AG09319 (cell line): ENCODE measurements around the gene ADAMTSL2.

ENCODE experiments used
- DNase-seq: peaks from one replicate; pipeline ENCODE4 v3.0.0-alpha.2; 2010; ENCODE audit warnings: low read depth; ENCODE audit errors: extremely low read depth
- TF ChIP-seq, protein P1 (sequence below): IDR thresholded peaks from 2 replicates; pipeline ENCODE4 v1.5.1; 2011; ENCODE audit warnings: low read depth, mild to moderate bottlenecking, inconsistent platforms, low read length, moderate library complexity

The ADAMTSL2 gene

GRCh38 chr9:133505901-133506652 is 28.4 kb upstream of the ADAMTSL2 start:
- TF ChIP-seq, protein P1, sequence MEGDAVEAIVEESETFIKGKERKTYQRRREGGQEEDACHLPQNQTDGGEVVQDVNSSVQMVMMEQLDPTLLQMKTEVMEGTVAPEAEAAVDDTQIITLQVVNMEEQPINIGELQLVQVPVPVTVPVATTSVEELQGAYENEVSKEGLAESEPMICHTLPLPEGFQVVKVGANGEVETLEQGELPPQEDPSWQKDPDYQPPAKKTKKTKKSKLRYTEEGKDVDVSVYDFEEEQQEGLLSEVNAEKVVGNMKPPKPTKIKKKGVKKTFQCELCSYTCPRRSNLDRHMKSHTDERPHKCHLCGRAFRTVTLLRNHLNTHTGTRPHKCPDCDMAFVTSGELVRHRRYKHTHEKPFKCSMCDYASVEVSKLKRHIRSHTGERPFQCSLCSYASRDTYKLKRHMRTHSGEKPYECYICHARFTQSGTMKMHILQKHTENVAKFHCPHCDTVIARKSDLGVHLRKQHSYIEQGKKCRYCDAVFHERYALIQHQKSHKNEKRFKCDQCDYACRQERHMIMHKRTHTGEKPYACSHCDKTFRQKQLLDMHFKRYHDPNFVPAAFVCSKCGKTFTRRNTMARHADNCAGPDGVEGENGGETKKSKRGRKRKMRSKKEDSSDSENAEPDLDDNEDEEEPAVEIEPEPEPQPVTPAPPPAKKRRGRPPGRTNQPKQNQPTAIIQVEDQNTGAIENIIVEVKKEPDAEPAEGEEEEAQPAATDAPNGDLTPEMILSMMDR: no peak
- DNase-seq: peak; percentile 71

- TF ChIP-seq, protein P1: peak; percentile 29
- peak; percentile 67 for DNase-seq
Observed at GRCh38 chr9:133506653-133507038, 27.9 kb upstream of the ADAMTSL2 start.

DNA sequence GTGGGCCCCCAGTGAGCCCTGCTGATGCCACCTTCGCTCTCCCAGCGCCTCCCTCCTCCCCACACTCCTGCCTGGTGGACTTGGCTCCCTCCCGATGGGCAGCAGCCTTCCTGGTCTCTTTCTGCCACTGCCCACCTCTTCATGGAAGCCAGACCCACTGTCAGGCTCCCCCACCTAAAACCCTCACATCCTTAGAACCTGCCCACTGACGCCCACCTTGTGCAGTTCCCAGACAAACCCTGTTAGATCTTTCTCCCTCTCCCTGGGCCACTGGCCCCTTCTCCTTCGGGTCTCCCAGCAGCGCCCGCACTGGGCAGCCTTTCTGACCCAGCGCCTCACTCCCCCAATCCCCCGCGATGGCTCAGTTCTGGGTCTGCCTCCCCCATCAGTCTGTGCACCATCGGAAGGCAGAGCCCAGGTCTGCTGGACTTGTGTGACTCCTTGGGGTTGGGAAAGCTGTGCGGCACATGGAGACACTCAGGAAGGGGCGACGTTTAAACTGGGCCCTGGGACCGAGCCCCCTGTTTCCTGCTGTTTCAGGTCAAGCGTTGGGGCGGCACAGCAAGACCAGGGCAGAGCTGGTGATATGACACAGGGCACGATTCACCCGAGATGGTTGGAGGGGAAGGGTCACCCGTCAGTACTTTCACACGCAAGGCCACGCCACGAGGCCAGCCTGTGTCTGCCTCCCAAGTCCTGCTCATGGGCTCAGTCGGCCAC is 27.1 kb upstream of the ADAMTSL2 start:
- TF ChIP-seq, protein P1: no peak
- no peak for DNase-seq

DNA sequence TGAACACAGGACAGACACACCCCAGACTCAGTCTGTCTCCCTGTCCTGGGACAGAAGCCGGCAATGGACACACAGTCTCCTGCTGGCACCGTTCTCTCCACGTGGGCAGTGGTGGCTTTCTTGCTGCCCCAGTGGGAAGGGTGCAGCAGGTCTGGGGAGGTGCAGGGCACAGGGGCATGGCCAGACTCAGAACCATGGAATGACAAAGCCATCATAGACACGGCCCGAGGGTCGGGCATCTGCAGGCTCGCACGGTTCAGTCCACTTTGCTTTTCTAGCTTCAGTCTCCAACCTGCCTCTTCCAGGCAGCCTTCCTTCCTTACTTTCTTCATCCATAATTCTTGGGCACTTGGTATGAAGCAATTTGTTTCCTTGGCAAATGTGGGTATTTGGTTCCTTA is 26.5 kb upstream of the ADAMTSL2 start:
- DNase-seq: no peak
- TF ChIP-seq, protein P1: no peak

GRCh38 chr9:133509179-133510083 is 25.1 kb upstream of the ADAMTSL2 start:
- TF ChIP-seq, protein P1: no peak
- no peak for DNase-seq

GRCh38 chr9:133510926-133511505 is 23.5 kb upstream of the ADAMTSL2 start:
- TF ChIP-seq, protein P1: no peak
- no peak for DNase-seq
